KOPT-K1 (cell line): ENCODE data around the gene LRRC56.

Source experiments
- H3K27ac ChIP-seq: fragments of 200-600 bp; sonication (generic); 2 replicates; pipeline ENCODE4 v1.5.1; 2016; ENCODE audit warnings: antibody characterized with exemption, mild to moderate bottlenecking, low read depth, low read length; ENCODE audit not compliant: poor library complexity, severe bottlenecking
- H3K36me3 ChIP-seq: fragments of 200-600 bp; sonication (generic); 2 replicates; pipeline ENCODE4 v1.5.1; 2017; ENCODE audit warnings: antibody characterized with exemption, mild to moderate bottlenecking, low read length, moderate library complexity; ENCODE audit not compliant: insufficient read depth
- H3K9me3 ChIP-seq: fragments of 200-600 bp; sonication (generic); 2 replicates; pipeline ENCODE4 v1.5.1; 2017; ENCODE audit warnings: antibody characterized with exemption, low read length, mild to moderate bottlenecking; ENCODE audit not compliant: insufficient read depth, poor library complexity, severe bottlenecking

LRRC56 gene

DNA sequence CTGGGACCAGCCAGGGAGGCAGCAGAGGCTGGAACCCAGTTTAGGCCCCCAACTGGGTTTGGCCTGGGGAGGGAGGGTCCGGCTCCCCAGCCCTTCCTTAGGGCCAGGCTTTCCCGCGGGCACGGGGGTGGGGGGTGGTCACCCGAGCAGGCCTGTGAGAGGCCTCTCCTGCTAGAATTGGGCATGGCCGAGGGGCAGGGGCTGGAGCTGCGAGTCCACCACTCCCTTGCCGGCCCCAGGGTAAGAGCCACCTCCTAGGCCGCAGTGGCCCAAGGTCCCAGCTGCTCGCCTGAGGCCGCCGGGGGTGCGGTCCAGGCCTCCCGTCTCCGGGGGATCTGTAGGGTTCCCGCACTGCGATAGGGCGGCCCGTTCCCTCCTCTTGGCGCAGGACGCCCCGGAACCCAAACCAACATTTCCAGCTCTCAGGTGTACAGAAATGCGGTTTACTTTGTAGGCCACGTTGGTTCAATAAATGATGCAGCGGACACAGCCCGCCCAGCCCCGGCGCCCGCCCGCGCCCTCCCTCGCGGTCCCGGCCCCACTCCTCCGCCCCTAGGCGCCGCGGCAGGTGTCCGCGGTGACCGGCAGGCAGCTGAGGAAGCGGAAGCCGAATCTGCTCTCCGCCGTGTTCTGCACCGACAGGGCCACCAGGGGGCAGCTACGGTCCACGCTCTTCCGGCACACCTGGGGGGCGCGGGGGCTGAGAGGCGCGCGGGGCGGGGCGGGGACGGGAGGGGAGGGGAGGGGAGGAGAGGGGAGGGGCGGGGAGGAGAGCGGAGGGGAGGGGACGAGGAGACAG is 17.3 kb downstream of the LRRC56 start:
- H3K9me3 ChIP-seq = no peaks in the 10 kb centered on the region
- H3K27ac ChIP-seq = no peak overlapping the region
- no peaks in the 10 kb centered on the region for H3K36me3 ChIP-seq

DNA sequence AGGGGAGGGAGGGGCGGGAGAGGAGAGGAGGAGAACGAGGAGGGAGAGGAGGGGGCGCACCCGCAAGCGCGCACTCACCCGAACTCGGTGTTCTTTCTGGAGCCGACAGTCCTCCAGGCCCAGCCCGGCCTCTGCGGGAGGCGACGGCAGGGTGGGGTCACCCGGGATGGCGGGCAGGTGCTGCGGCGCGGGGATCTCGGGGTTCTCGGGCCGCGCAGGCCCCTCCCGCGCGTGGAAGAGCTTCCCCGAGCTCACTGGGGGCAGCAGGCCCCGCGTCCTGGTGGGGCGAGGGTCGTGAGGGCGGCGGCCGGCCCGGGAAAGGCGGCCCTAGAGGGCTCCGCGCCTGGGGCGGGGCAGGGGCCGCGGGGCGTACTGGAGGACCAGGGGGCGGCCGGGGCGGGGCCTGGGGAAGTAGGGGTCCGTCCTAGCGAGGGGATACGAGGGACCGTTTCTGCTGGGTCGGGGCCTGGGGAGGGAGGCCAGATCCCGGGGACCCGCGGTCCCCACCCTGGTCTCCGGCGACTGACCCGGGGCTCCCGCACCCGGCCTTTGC is 18.0 kb downstream of the LRRC56 start:
- Histone ChIP-seq H3K27ac (no peak overlapping the region), H3K9me3 (no peaks in the 10 kb centered on the region), H3K36me3 (no peaks in the 10 kb centered on the region)

DNA sequence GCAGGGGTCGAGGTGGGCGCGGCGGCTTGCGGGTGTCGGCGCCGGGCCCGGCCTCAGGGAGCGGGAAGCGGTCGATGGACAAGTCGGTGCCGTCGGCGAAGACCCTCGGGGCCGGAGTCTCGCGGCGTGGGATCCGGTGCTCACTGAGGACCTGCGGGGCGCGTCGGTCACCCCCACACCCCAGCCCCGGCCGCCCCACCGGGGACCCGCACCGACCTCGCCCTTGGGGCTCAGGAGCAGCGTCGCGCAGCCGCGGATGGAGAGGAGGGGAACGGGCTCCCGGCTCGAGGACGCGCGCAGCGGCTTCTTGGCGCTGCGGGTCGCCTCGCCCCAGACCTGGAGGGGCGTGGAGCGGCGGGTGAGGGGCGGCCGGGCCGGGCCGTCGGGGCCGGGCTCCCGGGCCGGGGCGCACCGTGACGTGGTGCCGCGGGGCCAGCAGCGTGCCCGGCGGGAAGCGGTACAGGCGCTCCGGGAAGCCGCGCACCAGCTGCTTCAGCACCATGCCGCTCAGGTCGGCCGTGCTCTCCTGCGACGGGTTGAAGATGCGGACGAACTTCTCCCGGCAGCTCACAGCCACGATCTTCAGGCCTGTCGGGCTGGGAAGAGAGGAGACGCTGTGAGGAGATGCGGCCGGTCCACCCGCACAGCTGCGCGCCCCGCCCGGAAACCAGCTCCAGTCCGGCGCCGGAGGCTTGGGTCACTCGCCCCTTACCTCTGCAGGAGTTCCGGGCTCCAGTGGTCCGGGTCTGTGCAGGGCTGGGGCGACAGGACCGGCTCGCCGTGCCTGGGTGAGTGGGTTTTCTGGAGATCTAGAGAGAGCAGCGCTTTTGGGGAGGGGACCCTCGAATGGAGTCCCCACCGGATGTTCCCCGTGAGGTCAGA is 18.7 kb downstream of the LRRC56 start:
- no peak overlapping the region for H3K27ac ChIP-seq
- H3K9me3 ChIP-seq = no peaks in the 10 kb centered on the region
- H3K36me3 ChIP-seq = no peaks in the 10 kb centered on the region

DNA sequence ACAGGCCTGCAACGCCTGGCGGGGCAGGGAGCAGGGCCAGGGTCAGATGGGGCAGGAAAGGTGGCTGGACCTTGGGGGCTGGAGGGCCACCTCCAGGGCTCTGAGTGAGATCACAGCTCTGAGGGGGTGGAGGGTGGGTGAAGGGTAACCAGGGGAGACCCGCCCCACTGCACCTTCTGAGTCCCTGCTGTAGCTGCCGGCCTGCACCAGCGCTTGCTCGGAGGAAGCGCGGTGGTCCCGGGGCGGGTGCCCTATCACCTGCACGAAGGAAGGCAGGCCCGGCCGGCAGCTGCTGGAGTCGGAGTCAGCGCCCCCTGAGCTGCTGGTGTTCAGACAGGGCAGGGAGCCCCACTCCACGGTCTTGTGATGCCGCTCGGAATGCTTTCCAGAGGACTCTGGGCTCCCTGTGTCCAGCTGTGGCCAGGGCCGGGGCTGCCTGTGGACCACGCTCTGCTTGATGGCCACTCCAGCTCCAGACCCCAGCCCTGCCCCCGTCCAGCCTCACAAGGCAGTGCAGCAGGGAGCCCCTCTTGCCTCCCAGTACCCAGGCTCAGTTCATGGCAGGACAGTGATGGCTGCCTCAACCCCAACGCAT is 19.4 kb downstream of the LRRC56 start:
- Histone ChIP-seq H3K9me3 (no peaks in the 10 kb centered on the region), H3K27ac (no peak overlapping the region), H3K36me3 (no peaks in the 10 kb centered on the region)

DNA sequence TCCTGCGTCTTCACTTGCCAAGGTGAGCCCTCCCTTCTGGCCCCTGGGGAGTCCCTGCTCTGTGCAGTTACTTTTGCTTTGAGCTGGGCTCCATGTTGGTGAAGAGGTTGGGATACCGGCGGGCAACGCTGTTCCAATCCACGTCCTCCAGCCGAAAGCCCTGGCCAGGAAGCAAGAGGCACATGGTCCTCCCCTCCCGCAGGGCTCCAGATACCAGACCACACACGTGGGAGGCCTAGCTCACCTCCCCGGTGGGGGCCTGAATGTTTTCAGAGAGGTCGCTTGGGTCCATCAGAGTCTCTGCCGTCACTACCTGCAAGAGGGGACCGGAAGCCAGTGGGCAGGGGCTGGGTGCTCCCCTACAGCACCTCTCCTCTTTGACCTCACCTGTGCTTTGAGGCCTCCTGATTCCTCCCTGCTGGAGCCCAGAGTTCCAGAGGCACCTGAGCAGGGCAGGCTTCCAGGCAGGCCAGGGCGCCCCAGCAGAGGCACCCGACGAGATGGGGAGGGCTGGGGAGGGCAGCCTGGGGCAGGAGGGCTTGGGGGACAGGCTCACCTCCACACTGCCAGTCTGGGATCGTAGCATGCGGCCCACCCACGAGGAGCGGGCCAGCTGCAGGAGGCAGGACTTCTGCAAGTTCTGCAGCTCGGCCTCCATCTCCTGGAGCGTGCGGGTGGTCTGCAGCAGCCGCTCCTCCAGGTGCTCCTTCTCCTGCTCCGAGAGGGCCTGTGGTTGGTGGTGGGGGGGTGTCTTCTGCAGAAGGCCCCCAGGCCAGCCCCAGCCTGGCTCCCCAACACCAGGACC is 20.2 kb downstream of the LRRC56 start:
- no peak overlapping the region for H3K27ac ChIP-seq
- H3K36me3 ChIP-seq = no peaks in the 10 kb centered on the region
- H3K9me3 ChIP-seq = no peaks in the 10 kb centered on the region

DNA sequence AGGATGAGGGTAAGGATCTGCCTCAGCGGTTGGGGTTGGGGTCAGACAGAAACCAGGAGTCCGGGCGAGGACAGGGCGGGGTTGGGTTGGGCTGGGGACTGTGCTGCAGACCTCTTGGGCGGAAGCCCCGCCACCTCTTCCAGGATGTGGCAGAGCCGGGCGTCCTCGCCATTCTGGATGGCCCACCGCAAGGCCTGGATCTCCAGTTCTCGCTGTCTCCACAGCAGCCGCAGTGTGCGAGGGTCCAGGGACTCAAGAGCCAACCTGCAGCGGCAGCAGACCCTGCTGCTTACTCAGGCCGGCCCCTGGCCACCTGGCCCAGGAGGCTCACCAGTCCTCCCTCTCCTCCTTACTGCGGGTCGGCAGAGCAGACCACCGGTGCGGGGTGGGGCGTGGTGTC is 21.2 kb downstream of the LRRC56 start:
- no peaks in the 10 kb centered on the region for H3K9me3 ChIP-seq
- no peaks in the 10 kb centered on the region for H3K36me3 ChIP-seq
- no peak overlapping the region for H3K27ac ChIP-seq

DNA sequence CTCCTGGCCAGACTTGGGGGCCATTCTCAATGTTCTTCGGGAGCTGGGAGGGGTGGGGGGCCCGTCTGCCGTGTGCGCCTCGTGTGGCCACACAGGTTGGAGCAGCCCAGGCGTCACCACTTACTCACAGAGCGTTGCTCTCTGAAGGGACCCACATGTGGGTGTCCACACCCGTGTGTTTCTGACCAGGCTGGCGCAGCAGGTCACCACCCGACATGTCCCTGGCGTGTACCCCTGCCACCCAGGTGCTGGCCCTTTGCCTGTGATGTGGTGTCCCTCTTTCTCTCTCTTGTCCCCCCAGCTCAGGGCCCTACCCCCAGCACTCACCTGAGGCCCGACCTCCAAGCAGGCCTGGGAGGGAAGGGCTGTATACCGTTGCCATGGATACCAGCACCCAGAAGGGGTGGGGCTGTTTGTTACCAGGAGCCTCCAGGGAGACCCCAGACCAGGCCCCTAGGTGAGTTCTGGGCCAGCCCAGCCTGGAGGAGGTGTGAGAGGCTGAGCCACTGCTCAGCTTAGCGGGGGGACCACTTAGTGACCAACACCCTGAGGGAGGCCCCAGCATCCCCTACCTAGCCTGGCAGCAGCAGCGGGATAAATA is 21.8 kb downstream of the LRRC56 start:
- Histone ChIP-seq H3K9me3 (no peaks in the 10 kb centered on the region), H3K27ac (no peak overlapping the region), H3K36me3 (no peaks in the 10 kb centered on the region)

DNA sequence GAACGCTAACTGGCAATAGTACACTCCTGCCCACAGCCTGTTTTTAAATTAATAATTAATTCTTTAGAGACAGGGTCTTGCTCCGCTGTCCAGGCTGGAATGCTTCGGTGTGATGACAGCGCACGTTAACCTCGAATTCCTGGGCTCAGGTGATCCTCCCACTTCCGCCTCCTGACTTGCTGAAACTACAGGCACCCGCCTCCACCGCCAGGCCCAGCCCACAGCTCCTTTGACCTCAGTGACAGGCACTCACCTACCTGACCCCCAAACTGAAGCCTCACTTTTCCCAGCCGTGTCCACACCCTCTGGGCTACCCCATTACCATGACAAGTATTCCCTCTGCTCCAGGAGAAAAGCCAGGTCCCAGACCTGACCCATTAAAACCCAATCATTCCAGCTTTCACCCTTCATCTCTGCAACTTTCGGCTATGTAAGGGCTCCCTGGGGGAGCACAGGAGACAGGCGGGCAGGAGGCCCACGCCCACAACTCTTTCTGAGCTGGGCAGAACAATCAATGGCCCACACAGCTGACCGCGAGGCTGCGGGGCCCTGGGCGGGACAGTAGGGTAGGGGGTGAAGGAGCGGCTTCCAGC is 22.5 kb downstream of the LRRC56 start:
- Histone ChIP-seq H3K9me3 (no peaks in the 10 kb centered on the region), H3K27ac (no peak overlapping the region), H3K36me3 (no peaks in the 10 kb centered on the region)

DNA sequence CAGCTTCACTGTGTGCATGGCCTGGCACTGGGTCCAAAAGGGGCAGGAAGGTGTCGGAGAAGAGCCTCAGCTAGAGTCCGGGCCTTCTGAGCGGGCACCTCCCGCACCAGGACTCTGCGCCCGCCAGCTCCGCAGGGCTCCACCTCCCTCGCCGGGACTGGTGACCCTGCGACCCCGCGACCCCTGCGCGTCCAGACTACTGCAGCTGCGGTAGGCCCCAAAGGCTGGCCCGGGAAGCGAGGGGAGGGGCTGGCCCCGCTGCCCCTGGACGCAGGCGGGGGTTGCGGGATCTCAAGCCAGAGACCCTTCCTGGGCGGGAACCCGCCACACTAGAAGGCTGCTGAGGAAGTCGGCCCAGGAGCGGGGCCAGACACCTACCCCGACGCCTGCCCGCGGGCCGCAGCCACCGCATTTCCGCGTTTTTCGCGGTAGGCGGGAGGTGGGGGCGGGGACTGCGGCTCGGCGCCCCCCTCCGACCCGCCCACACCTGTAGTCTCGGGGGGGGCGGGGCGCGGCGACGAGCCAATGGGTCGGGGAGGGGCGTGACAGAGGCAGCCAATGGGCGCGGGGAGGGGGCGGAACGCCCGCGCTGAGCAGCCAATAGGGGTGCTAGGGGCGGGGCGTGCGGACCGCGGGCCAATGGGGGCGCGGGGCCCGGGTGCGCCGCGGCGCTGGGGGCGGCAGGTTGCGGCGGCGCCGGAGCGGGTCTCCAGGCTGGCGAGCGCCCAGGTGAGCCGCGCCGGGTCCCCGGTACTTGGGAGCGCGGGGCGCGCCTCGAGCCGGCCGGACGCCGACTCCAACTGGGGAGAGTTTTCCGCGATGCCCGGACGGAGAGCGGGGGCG is 23.2 kb downstream of the LRRC56 start, which contains the start of the genes LMNTD2 and RASSF7:
Gene LMNTD2 (minus strand): TSS at position 434 of the 843 bp plus-strand sequence. CDS start 22 bp downstream, at position 412.
Gene RASSF7 (plus strand): TSS at position 666 of the 843 bp plus-strand sequence. CDS start 799 bp downstream, outside the sequence.
- H3K27ac ChIP-seq = peak within 1 kb of the TSS; percentile 40

DNA sequence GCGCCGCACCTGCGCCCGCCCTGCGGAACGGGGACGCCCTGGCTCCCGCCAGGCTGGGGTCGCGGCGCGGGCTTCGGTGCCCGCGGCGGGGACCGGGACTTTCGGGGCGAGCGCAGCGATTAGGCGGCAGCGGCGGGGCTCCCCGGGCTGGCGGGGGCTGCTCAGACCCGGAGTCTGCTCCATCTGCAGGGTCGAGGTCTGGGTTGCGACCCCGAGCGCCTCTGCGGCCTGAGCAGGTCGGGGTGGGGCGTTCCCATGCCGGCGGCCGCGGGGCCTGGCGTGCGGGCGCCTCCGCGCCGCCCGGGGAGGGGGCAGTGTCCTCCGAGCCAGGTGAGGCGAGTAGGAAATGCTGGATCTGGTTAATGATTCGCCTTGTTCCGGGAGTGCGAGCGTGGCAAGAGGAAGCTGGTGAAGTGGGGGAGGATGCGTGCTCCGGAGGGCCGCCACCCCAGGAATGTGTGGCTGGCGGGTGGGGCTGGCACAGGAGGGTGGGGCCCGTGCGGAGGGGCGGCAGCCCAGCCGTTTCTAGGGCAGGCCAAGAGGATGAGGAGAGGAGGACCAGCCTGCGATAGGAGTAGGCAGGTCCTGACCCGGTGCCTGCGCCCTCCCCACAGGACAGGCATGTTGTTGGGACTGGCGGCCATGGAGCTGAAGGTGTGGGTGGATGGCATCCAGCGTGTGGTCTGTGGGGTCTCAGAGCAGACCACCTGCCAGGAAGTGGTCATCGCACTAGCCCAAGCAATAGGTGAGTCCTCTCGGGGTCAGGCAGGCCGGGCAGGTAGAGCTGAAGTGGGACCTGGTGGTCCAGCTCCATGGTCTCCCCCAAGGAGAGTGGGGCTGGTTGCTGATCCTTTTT is 24.0 kb downstream of the LRRC56 start:
- Histone ChIP-seq H3K36me3 (peaks cover 3% of the 10 kb centered on the region; the same call in 1 of the 2 replicates), H3K27ac (peak overlapping the region; percentile 40), H3K9me3 (no peaks in the 10 kb centered on the region)

More for the DNA sequence above, 23.2 kb downstream of the LRRC56 start, which contains the start of the genes LMNTD2 and RASSF7:
- H3K9me3 ChIP-seq = no peaks in the 10 kb centered on the region
- no peaks in the 10 kb centered on the region for H3K36me3 ChIP-seq

DNA sequence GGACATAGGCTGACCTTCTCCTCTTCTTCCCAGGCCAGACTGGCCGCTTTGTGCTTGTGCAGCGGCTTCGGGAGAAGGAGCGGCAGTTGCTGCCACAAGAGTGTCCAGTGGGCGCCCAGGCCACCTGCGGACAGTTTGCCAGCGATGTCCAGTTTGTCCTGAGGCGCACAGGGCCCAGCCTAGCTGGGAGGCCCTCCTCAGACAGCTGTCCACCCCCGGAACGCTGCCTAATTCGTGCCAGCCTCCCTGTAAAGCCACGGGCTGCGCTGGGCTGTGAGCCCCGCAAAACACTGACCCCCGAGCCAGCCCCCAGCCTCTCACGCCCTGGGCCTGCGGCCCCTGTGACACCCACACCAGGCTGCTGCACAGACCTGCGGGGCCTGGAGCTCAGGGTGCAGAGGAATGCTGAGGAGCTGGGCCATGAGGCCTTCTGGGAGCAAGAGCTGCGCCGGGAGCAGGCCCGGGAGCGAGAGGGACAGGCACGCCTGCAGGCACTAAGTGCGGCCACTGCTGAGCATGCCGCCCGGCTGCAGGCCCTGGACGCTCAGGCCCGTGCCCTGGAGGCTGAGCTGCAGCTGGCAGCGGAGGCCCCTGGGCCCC is 24.8 kb downstream of the LRRC56 start:
- H3K36me3 ChIP-seq = peaks cover 5% of the 10 kb centered on the region; the same call in 1 of the 2 replicates
- no peaks in the 10 kb centered on the region for H3K9me3 ChIP-seq
- H3K27ac ChIP-seq = no peak overlapping the region
